ENCODE results near the gene GREB1.

Gene GREB1

DNA sequence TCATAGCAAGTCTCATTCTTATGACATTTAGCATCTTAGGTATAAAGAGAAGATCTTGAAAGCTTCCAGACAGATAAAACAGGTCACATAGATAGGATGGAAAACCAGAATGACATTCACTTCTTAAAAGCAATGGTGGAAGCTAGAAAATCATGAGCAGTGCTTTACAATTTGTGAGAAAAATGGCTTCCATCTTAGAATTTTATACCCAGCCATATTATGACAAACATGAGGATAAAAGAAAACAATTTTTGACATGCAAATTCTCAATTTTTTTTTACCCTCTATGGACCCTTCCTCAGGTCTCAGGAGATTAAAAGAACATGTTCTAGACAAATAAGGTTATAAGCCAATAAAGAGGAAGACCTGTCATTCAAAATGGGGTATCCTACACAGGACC is 129.0 kb downstream of the GREB1 start:
- DNase-seq (ENCODE audit: low read depth), result no peak

DNA sequence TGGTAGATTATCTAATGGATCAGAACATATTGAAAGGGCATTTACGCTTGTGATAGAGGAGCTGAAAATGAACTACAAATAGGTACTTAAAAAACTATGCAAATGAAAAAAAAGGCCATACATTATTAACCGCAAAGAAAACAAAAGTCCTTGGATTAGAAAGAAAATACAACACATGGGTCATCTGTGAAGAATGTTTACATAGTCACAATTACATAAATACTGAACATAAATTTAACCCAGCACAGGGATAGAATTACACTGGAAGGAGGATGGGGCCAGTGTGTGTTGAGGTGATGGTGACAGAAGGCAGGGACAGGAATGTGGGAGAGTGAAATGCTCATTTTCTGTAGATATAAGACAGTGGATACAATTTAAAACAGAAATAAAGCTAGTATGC is 129.6 kb downstream of the GREB1 start:
- no peak for DNase-seq (ENCODE audit: low read depth)

DNA sequence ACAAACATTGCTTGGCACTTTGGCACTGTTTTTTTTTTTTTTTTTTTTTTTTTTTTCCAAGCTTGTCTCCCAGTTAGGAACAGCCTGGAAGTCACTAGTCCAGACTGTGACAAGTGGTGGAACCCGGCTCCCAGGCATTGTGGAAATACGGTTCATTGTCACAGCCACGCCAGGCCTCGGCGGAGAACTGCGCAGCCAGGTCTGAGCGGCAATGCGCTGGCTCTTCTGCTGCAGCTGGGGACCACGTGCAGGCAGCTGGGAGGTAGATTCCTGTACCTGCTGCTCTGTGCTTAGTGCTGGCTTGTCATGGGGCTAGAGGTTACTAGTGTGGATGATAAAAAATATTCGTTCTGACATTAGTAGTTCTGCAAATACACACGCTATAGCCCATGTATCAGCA is 131.2 kb downstream of the GREB1 start:
- no peak for DNase-seq (ENCODE audit: low read depth)

DNA sequence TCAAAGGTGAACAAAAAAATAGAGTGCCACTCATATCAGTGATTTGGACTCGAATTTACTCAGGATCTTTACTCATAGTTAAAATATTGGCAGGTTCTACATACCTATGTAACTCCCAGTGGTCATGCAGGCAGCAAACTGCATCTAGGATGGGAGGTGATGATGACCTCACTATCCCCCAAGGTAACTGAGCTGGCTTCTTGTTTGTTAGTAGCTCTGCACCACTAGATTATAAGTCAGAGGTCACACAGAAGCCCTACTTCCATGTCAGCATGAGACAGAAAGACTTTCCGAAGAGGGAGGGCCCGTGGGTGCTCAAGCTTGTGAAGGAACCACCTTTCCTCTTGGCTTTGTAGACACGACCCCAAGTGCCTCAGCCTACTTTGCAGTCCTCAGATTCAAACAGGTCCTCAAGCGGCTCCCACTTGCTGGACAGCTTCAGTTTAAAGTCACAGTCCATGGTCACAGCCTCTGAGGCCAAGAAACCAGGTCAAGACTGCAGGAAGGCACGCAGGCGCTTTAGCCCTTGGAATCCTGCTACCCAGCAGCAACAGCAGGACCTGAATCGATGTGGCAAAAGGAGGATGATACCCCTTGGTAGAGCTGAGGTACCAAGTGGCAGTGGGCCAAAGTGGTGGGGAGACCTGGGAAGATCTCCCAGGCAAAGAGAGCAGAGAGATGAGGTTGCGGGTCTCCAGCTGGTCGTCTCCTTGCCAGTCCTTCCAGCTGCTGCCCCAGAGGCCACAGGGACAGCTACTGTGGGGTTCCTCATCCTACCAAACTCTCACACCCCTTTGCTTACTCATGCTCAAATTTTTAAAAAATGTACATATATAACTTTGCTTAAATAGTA is 131.9 kb downstream of the GREB1 start:
- no peak for DNase-seq (ENCODE audit: low read depth)

DNA sequence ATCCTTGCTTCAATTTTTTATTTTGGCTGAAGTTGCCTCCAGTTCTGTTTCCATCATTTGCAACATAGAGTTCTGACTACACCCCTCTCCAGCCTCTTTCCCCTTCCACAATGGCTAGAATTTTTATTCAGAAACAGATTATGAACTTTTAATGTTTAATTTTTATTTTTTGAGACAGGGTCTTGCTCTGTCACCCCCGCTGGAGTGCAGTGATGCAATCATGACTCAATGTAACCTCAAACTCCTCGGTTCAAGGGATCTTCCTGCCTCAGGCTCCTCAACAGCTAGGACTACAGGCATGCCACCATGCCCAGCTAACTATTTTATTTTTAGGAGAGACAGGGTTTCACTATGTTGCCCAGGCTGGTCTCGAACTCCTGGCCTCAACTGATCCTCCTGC is 133.3 kb downstream of the GREB1 start:
- no peak for DNase-seq (ENCODE audit: low read depth)

DNA sequence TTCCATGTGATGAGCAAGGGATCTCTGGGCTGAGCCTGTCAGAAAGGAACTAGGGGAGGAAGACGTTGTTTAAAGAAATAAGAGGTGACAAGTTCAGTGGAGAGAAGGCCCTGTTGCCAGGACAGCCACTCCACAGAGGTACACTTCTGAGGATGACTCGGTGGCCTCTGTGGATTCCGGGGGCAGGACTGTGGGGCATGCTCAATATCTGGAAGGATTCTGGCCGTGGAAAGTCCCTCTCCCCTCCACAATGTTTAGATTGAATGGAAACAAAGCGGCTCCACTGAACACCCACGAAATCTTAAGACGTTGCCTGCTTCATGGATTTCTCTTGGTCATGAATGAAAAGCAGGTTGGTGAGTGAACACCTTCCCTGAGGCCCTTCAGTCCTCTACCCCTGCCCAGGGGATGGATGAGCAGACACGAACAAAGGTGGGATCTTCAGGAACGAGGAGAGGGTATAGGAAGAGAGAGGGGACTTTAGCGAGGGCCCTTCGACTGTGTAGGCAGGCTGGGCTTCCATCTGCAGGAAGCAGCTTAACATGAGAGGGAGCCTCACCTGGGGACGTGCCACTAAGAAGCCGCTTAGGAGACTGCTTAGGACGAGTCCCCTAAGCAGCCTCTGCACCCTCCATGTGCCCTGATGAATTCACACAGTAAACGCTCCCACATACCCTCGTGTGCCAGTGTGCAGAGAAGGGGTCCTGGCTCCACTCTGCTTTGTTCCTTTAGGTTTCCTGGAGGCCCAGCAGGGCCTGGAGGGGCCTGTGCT is 134.2 kb downstream of the GREB1 start:
- no peak for DNase-seq (ENCODE audit: low read depth)

DNA sequence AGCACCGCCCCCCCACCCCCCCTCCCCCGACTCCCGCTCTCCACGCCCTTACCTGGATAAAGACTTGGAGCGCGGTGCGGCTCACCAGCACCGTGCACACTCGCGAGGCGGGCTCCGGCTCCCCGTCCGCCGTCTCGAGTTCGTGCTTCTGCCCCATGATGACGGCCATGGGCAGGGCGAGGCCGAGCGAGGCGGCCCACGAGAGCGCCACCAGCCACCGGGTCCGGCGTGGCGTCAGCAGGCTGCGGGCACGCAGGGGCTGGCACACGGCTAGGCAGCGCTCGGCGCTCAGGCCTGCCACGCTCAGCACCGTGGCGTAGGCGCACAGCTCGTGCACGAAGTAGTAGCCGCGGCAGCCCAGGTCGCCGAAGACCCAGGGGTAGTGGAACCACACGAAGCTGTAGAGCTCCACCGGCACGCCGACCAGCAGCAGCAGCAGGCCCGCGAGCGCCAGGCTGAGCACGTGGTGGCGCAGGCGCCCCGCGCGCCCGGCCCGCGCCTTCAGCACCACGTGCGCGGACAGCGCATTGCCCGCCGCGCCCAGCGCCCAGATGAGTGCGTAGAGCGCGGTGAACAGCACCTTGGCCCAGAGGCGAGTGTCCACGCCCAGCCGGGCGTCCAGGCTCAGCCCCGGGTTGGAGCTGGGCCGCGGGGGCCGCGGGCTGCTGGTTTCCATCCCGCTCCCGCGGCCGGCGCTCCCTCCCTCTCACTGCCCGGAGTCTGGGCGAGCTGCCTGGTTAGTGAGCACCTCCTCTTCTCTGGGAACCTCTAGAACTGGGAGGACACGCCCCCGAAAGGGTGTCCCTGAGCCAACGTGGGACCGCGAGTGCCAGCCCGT is 135.8 kb downstream of the GREB1 start, which contains the start of gene NTSR2:
Gene NTSR2 (minus strand): TSS at position 742 of the 838 bp plus-strand sequence. CDS start 66 bp downstream, at position 676.
- DNase-seq (ENCODE audit: low read depth), result no peak

DNA sequence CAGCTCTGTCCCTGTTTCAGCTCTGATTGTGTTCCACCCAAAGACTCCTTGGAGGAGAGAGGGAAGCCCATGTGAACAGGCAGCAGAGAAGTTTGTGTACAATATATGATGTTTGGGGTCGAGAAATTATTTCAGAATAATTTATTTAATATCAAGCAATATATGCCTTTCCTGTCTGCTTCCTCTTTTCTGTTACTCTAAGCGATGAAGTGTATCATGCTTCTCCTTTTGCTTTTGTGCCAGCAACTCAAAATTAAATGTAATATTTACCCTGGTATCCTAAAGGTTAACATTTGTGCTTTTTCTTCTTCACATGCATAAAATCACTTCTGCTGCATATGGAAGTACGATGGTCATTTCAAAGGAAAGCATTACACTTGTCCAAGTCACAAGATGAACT is 138.6 kb downstream of the GREB1 start:
- no peak for DNase-seq (ENCODE audit: low read depth)

- DNase-seq (ENCODE audit: low read depth), result no peak
These were observed 141.1 kb downstream of the GREB1 start for GRCh38 chr2:11674983-11675382.

DNA sequence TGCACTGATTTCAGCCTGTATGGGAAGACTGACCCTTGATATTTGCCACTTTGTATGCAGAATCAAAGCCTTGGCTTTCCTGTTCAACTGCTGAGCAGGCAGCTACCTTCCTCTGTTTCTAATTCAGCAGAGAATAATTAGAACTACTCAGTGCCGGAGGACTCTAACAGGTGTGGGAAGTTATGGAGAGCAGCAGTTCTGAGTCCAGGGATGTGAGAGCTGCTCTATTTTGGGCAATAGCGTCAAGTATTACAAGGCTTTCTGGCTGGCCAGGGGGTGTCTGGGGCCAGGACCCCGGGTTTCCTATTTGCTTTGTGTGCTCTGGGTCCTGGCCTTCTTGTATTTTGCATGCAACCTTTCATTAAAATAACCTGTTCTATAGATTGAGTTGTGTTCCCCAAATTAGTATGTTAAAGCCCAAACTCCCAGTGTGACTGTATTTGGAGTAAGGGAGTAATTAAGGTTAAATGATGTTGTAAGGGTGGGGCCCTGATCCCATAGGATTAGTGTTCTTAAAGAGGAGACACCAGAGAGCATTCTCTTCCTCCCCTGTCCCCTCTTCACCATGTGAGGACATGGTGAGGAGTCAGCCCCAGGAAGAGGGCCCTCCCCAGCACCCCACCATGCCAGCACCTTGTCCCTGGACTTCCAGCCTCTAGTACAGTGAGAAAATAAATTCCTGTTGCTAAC is 141.7 kb downstream of the GREB1 start:
- no peak for DNase-seq (ENCODE audit: low read depth)

GRCh38 chr2:11676640-11677039 is 142.8 kb downstream of the GREB1 start:
- no peak for DNase-seq (ENCODE audit: low read depth)

DNA sequence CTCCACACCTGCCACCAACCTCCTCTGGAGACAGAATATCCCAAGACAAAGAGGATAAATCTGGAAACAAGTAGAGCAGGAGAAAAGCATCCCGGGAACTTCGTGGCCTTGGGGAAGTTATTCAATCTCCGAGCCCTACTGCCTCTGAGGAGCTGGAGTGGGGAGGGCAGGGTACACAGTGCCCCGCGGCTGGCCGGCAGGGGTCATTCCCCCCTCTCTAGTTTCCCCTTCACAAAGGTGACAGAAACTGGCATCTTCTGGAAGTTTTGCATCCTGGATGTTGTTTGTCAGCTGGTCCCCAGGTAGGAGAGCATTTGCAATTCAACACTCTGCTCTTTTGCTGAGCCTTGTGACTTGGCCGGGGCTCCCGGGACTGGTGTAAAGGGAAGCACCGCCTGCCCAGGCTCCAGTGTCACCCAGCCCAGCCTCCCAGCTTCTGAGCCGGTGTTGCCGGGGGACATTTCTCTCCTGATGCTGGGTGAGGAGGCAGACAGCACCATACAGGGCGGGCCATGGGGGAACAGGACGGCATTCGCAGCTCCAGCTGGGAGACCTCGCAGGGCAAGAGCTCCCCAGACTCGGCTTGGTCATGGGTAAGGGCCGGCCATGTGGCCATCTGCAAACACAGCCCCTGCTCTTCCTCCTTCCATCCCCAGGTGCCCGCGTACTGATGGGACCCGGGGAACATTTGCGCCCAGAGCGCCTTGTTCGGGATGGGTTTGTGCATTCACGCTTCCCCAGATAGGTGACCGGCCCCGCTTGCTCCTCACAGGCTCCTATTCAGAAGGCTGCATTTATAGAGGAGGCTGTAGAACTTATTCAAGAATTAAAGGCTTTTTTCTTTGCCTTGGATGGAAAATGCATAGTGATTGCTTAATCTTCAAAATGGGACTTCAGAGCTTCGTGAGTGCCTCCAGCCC is 143.6 kb downstream of the GREB1 start:
- DNase-seq (ENCODE audit: low read depth), result no peak

DNA sequence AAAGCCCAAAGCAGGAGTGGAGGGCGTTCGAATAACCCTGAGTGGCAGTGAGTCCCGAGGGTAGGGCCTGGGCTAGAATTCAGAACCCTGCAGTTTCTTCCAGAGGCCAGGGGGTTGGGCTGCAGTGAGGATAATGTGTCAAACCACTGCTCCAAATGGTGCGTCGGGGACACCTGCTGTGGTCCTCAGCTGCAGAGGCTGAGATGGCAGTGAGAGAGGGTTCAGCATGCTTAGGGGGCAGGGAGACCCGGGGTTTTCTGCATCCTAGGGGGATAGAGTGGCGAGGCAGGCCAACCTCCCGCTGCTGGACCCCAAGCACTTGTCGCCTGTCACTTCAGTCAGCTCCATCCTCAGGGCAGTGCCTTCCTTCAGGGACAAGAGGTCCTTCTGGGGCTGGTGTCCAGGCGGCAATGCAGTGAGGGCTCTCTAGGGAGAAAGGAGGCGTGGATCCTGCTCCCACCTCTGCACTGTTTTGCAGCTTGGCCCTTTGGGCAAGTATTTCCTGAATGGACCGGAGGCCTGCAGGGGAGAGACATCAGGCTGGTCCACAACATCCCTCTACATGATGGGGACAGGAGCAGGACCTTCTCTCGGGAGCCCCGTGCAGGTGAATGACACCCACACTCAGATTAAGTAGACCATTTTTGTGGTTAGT is 144.6 kb downstream of the GREB1 start:
- no peak for DNase-seq (ENCODE audit: low read depth)

GRCh38 chr2:11679016-11679415 is 145.2 kb downstream of the GREB1 start:
- DNase-seq (ENCODE audit: low read depth), result no peak

DNA sequence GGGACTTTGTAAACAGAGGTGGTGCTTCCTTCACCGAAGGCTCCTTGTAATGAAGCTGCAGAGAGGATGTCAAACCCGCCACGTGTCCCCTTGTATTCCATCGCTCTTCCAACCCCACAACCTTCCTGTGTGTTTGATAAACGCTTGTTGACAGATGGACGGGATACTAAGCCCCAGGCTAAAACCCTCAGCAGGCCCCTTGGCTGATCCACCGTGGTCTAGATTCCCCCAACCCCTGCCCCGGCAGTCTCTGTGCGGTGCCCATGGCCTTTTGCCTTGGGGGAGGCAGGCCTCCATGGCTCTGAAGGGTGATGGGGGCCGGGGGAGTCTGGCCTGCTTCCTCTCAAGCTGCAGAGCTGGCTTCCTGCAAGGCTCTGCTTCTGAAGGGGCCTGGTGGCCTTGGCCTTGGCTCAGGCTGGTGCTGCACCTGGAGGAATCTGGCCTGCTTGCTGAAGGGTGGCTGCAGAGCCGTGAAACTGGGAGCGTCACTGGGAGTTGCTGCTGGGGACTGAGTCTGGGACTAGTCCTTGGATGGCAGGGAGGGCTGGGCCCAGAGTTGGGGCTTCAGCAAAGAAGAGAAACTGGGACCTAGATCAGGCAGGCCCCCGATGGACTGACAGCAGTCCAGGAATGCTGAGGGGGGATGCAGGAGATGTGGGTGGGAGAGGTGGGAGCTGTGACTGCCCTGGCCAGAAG is 145.8 kb downstream of the GREB1 start:
- DNase-seq (ENCODE audit: low read depth), result no peak

GRCh38 chr2:11680182-11680900 is 146.5 kb downstream of the GREB1 start:
- no peak for DNase-seq (ENCODE audit: low read depth)

DNA sequence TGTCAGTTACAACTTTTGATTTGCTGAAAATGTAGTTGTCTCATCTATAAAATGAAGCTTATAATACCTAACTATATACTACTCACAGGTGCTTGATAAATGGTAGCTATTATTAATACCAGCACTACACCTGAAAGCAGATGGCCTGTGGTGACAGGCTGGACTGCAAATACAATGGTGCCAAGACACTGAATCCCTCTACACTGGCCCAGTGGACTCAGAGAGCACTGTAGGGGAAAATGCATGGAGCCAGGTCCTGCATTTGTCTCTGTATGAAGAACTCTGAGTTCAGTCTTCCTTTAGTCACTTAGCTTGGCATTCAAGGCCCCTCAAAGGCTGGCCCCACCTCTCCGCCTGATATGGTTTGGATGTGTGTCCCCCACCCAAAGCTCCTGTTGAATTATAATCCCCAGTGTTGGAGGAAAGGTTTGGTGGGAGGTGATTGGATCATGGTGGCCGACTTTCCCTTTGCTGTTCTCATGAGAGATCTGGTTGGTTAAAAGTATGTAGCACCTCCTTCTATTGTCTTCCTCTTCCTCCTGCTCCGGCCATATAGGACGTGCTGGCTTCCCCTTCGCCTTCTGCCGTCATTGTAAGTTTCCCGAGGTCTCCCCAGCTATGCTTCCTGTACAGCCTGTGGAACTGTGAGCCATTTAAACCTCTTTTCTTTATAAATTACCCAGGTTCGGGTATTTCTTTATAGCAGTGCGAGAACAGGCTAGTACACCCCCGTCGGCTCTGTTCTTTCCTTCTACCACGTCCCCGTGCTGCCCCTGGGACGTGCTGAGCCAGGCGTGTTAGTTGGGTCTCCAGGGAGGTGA is 147.3 kb downstream of the GREB1 start:
- DNase-seq (ENCODE audit: low read depth), result no peak
